NCI-H1105 treated with DMSO at 0.1 percent for 48 hours (cell line): ENCODE data around the gene FAM227B.
"Not testable (repeated sequence)": the region's sequence is repeated elsewhere in the genome, so short reads cannot be mapped to it uniquely, and the experiment has no call there.

Experiments used
- DNase-seq: peaks from one replicate; lab custom pipeline; 2025; lab: John Stamatoyannopoulos, UW

FAM227B gene

GRCh38 chr15:49492830-49493229 lies 127.8 kb downstream of the FAM227B start:
- no peak for DNase-seq

DNA sequence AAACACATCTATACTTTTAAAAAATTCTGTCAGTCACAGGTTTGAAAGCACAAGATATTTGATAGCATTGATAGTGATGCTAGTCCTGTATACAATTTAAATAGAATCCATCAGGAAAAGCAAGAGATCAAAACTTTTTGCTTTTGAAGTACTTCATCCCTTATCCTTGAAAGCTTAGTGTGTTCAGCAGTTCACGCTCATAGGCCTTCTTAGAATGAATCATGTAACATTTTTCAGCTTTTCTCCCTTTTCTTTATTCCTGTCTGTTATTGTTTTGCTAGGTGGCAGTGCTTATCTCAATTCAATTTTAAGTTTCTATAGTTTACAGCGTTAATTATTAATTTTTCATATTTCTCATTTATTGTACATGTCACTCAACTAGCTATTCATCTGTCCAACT lies 128.5 kb downstream of the FAM227B start:
- DNase-seq: no peak

- no peak for DNase-seq
These were observed 129.7 kb downstream of the FAM227B start for GRCh38 chr15:49490966-49491365.

GRCh38 chr15:49485401-49485800 lies 135.2 kb downstream of the FAM227B start:
- not testable (repeated sequence) for DNase-seq

DNA sequence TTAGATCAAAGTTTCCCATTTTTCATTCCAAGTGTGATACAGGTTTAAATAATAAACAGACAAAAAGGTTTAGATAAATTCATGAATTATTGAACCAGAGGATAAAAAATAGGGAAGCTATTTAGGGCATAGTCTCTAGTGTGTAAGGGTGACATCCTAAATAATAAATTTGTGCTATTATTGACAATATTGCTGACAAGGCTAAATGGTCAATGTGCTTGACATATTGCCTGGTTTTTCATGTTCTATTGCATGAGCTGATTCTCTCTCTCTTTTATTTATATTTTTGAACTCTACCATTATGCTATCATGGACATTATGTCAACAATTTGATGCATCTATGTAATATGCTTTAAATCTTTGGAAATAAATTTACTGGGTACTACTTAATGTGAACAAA lies 141.6 kb downstream of the FAM227B start:
- DNase-seq: not testable (repeated sequence)

DNA sequence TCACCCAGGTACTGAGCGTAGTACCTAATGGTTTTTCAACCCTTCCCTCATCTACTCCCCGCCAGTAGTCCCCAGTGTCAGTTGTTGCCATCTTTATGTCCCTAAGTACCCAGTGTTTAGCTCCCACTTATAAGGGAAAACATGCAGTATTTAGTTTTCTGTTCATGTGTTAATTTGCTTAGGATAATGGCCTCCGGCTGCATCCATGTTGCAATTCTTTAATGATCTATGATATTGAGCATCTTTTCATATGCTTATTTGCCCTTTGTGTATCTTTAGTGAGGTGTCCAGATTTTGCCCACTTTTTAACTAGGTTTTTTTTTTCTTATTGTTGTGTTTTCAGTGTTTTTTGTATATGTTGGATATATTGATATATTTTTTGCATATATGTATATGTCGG lies 142.6 kb downstream of the FAM227B start:
- DNase-seq: not testable (repeated sequence)

GRCh38 chr15:49473031-49473430 lies 147.6 kb downstream of the FAM227B start:
- no peak for DNase-seq

- DNase-seq: no peak
These were observed 148.3 kb downstream of the FAM227B start for GRCh38 chr15:49472338-49472737.

DNA sequence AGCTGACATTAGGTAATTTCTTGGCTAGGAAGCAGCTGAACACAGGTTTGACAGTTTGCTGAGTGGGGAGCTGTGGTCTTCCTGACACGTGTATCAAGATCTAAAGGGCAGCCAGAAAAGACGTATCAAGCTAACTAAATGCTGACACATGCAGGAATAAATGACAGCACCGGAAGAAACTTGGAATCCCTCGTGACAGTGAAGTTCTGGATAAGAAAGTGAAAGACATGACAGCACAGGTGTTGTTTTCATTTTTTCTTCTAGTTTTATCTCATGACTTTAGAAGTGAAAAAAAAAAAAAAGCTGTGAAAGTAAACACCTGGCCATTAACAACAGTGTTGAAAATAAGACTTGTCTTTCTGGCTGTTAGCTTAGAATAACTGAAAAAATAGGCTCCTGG lies 148.9 kb downstream of the FAM227B start:
- DNase-seq: no peak

DNA sequence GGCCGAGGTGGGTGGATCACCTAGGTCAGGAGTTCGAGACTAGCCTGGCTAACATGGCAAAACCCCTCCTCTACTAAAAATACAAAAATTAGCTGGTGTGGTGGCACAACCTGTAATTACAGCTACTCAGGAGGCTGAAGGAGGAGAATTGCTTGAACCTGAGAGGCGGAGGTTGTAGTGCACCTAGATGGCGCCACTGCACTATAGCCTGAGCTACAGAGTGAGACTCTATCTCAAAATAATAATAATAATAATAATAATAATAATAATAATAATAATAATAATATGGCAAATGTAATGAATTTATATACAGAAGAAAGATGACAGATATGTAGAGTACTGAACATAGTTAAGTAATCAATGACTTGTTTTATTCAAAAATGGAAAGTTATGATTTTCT lies 149.4 kb downstream of the FAM227B start:
- not testable (repeated sequence) for DNase-seq

DNA sequence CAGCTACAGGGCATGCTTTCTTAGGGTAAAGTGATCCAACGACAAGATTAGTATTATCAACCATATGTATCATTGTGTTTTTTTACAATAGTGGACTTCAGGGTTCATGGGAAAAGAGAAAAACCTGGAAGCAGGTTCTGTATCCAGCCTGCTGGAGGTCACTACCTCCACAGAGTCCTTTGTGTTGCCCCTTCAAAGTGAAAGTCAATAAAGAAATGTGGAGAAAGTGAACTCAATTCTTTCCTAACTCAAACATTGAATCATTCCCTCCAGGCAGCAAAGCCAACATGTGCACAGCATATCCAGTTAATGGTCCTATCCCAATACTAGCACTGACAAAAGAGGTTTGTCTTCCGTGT lies 152.2 kb downstream of the FAM227B start:
- no peak for DNase-seq

DNA sequence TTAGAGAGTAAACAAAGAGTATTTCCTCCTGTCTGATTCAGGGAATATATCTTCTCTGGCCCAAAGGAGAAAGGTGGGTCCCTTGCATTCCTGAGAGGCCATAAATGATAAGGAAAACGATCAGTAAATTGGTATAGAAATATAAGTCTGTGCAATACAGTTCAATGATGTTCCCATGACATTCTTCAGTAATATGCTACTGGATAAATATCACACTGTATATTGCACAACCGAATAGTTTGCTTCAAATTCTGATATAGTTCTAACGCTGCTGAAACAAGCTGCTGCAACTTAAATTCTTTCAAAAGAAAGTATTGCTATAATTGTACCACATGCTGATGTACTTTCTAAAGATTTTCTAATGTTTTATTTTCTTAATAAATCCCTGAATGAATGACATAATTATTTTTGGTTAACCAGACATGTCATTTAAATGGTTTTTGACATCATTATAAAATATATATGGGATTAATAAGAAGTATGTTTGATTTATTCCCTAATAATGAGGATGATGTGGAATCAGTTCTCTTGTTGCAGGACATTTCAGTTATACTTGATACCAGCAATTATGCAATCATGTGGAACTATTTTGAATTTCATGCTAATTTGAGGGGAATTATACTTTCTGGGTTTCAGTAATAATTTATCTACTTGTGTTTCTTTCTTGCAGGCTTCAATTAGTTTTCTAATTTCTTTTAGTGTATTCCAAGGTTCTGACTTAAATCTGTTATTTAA lies 152.7 kb downstream of the FAM227B start:
- DNase-seq: no peak

GRCh38 chr15:49466119-49466518 lies 154.5 kb downstream of the FAM227B start:
- DNase-seq: no peak

GRCh38 chr15:49464522-49464921 lies 156.1 kb downstream of the FAM227B start:
- no peak for DNase-seq

DNA sequence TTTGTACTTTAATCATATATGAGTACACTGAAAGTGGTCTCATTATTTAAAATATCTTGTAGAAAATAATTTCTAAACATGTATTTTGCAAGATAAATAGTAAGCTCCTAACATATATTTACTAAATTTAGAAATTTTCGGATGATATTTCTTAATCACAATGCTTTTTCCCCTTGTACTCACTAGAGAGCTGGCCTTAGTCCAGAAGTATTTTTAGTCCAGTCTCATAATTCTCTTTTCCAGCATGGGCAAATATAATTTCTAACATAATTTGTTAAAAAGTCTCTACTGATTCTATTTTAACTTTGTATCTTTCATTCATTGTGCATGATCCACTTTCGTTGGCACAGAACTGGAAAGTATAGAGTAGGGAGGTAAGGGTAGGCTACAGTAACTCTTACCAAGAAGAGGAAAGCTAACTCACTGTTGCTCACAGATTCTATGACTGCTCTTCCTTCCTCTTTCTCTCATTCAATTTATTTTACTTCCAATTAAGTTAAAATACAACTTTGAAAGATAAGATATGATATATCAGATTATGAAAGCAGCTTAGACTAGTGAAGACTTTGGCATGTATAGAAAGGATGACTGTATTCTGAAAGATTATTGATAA lies 158.3 kb downstream of the FAM227B start:
- no peak for DNase-seq

DNA sequence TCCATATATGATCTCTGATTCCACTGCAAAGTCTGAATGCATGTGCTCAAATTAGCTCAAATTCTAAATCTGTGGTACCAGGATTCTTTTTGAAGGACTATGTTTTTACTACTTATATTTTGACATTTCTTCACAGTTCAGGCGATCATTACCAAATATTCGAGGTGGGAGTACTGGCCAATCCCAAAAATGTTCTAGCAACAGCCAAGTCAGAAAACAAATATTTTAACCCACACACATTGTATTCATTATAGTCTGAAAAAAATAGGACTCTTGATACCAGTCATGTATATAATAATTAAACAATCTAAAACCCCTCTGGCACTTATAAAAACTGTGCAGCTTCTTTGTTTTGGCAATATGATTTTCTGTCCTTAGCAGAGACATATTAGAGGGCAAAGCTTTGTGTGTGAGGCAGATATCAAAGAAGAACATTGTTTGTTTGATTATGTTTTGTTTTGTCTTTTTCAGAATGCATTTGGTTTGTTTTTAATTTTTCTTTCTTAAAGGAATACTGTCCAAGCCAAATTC lies 160.1 kb downstream of the FAM227B start:
- DNase-seq: no peak

GRCh38 chr15:49458145-49458544 lies 162.5 kb downstream of the FAM227B start:
- DNase-seq: no peak

DNA sequence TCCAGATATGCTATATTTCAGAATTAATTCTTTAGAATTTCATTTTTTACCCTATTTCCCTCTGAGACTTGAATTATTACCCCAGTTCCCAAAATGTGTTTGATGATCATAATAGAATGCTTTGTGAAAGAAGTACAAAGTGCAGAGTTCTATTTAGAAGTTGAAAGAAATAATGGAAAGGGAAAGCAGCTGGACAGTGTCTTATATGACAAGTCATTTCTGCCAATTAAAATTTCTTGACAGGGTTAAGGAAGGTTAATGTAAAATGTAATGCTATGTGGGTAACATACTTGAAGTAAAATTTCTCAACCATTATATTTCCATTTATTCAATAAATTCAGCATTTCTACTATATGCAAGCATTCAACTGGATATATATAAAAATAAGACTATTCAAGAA lies 164.5 kb downstream of the FAM227B start:
- DNase-seq: no peak

DNA sequence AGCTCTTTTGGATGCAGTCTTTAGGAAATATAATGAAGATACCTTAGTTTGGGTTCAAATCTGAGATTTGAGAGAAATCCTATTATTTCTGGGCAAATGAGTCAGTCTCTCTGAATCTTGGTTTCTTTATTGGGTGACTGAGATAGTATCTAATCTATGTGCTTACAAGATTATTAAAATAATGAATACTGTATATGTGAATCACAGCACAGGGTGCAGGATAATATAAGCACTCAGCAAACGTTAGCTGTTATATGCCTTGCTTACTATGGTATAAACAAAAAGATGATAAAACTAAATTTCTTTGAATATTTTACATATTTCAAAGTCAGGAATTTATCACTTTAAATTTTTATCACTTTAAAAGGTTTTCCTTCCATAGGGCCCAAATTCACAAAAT lies 168.0 kb downstream of the FAM227B start:
- DNase-seq: no peak

- DNase-seq: no peak
These were observed 178.8 kb downstream of the FAM227B start for GRCh38 chr15:49441816-49442215.

DNA sequence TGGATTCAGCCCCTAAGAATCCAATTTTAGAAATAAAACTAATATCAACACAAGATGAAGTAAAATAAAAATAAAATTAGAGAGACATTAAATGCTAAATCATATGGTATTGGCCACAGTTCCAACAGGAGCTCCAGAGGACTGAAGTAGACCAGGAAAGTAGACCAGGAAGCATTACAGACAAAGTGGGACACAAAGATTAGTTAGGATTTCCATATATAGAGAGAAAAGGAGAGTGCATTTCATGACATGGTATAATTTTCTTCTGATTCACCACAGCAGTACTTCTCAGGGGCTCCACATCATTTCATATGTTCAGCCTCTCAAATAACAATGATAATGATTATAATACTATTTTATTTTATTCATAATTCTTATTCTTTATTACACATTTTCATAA lies 179.3 kb downstream of the FAM227B start:
- no peak for DNase-seq

- no peak for DNase-seq
These were observed 180.8 kb downstream of the FAM227B start for GRCh38 chr15:49439678-49440395.
